Measurements from ENCODE around the gene ANKS4B. TPM values are rescaled to one million over a fixed set of nuclear protein-coding genes. Genes with fewer than 3 reads are reported as not detected.
"Not testable (repeated sequence)": the region's sequence is repeated elsewhere in the genome, so short reads cannot be mapped to it uniquely, and the experiment has no call there.

The ANKS4B gene
- total RNA-seq, 1 experiment from 2014 or later: not detected

GRCh38 chr16:21192991-21193390 is 40.5 kb upstream of the ANKS4B start:
- no peak for DNase-seq
- Histone ChIP-seq H3K9me3 (ENCODE audit: low read length) (no peaks in the 10 kb centered on the region), H3K4me1 (ENCODE audit: low read length) (peaks cover 15% of the 10 kb centered on the region), H2AFZ (ENCODE audit: low read length) (no peak overlapping the region), H3K36me3 (ENCODE audit: insufficient read depth, low read length) (no peaks in the 10 kb centered on the region), H3K27me3 (ENCODE audit: low read length) (0 out of 2 replicates have a peak, but pooled peaks cover 3% of the 10 kb centered on the region), H3K79me2 (ENCODE audit: low read length) (no peaks in the 10 kb centered on the region), H3K9me2 (replicated peaks; ENCODE audit: insufficient read depth, low read length) (no peaks in the 10 kb centered on the region), H3K27ac (ENCODE audit: low read length) (no peak overlapping the region), H3K4me2 (ENCODE audit: low read depth, low read length, poor library complexity, severe bottlenecking) (no peak overlapping the region), H3K4me3 (ENCODE audit: low read length) (no peak overlapping the region), H4K20me1 (ENCODE audit: insufficient read depth, low read depth, low read length) (no peaks in the 10 kb centered on the region), H3K9ac (ENCODE audit: low read length) (no peak overlapping the region)

- H3K27me3 ChIP-seq (ENCODE audit: low read length): 0 out of 2 replicates have a peak, but pooled peaks cover 3% of the 10 kb centered on the region
- H3K4me1 ChIP-seq (ENCODE audit: low read length): peaks cover 10% of the 10 kb centered on the region
- H3K9ac ChIP-seq (ENCODE audit: low read length): no peak overlapping the region
- DNase-seq: no peak
- no peaks in the 10 kb centered on the region for H3K9me2 ChIP-seq (replicated peaks; ENCODE audit: insufficient read depth, low read length)
- no peaks in the 10 kb centered on the region for H3K9me3 ChIP-seq (ENCODE audit: low read length)
- no peaks in the 10 kb centered on the region for H3K79me2 ChIP-seq (ENCODE audit: low read length)
- no peak overlapping the region for H2AFZ ChIP-seq (ENCODE audit: low read length)
- no peaks in the 10 kb centered on the region for H3K36me3 ChIP-seq (ENCODE audit: insufficient read depth, low read length)
- no peak overlapping the region for H3K4me3 ChIP-seq (ENCODE audit: low read length)
- no peak overlapping the region for H3K27ac ChIP-seq (ENCODE audit: low read length)
- no peak overlapping the region for H3K4me2 ChIP-seq (ENCODE audit: low read depth, low read length, poor library complexity, severe bottlenecking)
- H4K20me1 ChIP-seq (ENCODE audit: insufficient read depth, low read depth, low read length): no peaks in the 10 kb centered on the region
Observed at GRCh38 chr16:21194771-21195301, 38.7 kb upstream of the ANKS4B start.

- not testable (repeated sequence) for H3K9ac ChIP-seq (ENCODE audit: low read length); H3K9me2 ChIP-seq (replicated peaks; ENCODE audit: insufficient read depth, low read length); H3K27me3 ChIP-seq (ENCODE audit: low read length); H3K4me2 ChIP-seq (ENCODE audit: low read depth, low read length, poor library complexity, severe bottlenecking); H4K20me1 ChIP-seq (ENCODE audit: insufficient read depth, low read depth, low read length); H3K27ac ChIP-seq (ENCODE audit: low read length); DNase-seq; H3K4me3 ChIP-seq (ENCODE audit: low read length); H2AFZ ChIP-seq (ENCODE audit: low read length); H3K9me3 ChIP-seq (ENCODE audit: low read length); H3K36me3 ChIP-seq (ENCODE audit: insufficient read depth, low read length); H3K79me2 ChIP-seq (ENCODE audit: low read length)
- peaks cover 10% of the 10 kb centered on the region for H3K4me1 ChIP-seq (ENCODE audit: low read length)
Observed at GRCh38 chr16:21195330-21195729, 38.2 kb upstream of the ANKS4B start.

- Histone ChIP-seq H2AFZ (ENCODE audit: low read length) (no peak overlapping the region), H3K79me2 (ENCODE audit: low read length) (no peaks in the 10 kb centered on the region), H3K9me2 (replicated peaks; ENCODE audit: insufficient read depth, low read length) (no peaks in the 10 kb centered on the region), H3K9ac (ENCODE audit: low read length) (no peak overlapping the region), H3K27ac (ENCODE audit: low read length) (no peak overlapping the region), H3K4me1 (ENCODE audit: low read length) (peaks cover 10% of the 10 kb centered on the region), H3K27me3 (ENCODE audit: low read length) (0 out of 2 replicates have a peak, but pooled peaks cover under 1% of the 10 kb centered on the region), H4K20me1 (ENCODE audit: insufficient read depth, low read depth, low read length) (no peaks in the 10 kb centered on the region), H3K9me3 (ENCODE audit: low read length) (no peaks in the 10 kb centered on the region), H3K36me3 (ENCODE audit: insufficient read depth, low read length) (no peaks in the 10 kb centered on the region), H3K4me2 (ENCODE audit: low read depth, low read length, poor library complexity, severe bottlenecking) (no peak overlapping the region), H3K4me3 (ENCODE audit: low read length) (no peak overlapping the region)
- DNase-seq: no peak
Observed at GRCh38 chr16:21197112-21197511, 36.4 kb upstream of the ANKS4B start.

GRCh38 chr16:21197621-21198020 is 35.9 kb upstream of the ANKS4B start:
- no peaks in the 10 kb centered on the region for H3K9me3 ChIP-seq (ENCODE audit: low read length)
- H3K79me2 ChIP-seq (ENCODE audit: low read length): no peaks in the 10 kb centered on the region
- H3K9ac ChIP-seq (ENCODE audit: low read length): no peak overlapping the region
- H3K36me3 ChIP-seq (ENCODE audit: insufficient read depth, low read length): no peaks in the 10 kb centered on the region
- H3K4me2 ChIP-seq (ENCODE audit: low read depth, low read length, poor library complexity, severe bottlenecking): no peak overlapping the region
- H3K27ac ChIP-seq (ENCODE audit: low read length): no peak overlapping the region
- H2AFZ ChIP-seq (ENCODE audit: low read length): no peak overlapping the region
- DNase-seq: no peak
- H3K27me3 ChIP-seq (ENCODE audit: low read length): no peaks in the 10 kb centered on the region
- H3K4me3 ChIP-seq (ENCODE audit: low read length): no peak overlapping the region
- no peaks in the 10 kb centered on the region for H3K9me2 ChIP-seq (replicated peaks; ENCODE audit: insufficient read depth, low read length)
- H4K20me1 ChIP-seq (ENCODE audit: insufficient read depth, low read depth, low read length): no peaks in the 10 kb centered on the region
- peaks cover 10% of the 10 kb centered on the region for H3K4me1 ChIP-seq (ENCODE audit: low read length)

- DNase-seq: no peak
- Histone ChIP-seq H3K9me2 (replicated peaks; ENCODE audit: insufficient read depth, low read length) (no peaks in the 10 kb centered on the region), H3K79me2 (ENCODE audit: low read length) (no peaks in the 10 kb centered on the region), H3K4me2 (ENCODE audit: low read depth, low read length, poor library complexity, severe bottlenecking) (no peak overlapping the region), H3K27me3 (ENCODE audit: low read length) (no peaks in the 10 kb centered on the region), H4K20me1 (ENCODE audit: insufficient read depth, low read depth, low read length) (no peaks in the 10 kb centered on the region), H3K36me3 (ENCODE audit: insufficient read depth, low read length) (no peaks in the 10 kb centered on the region), H3K4me1 (ENCODE audit: low read length) (peaks cover 10% of the 10 kb centered on the region), H2AFZ (ENCODE audit: low read length) (no peak overlapping the region), H3K9ac (ENCODE audit: low read length) (no peak overlapping the region), H3K4me3 (ENCODE audit: low read length) (no peak overlapping the region), H3K27ac (ENCODE audit: low read length) (no peak overlapping the region), H3K9me3 (ENCODE audit: low read length) (no peaks in the 10 kb centered on the region)
Observed at GRCh38 chr16:21199607-21200218, 33.8 kb upstream of the ANKS4B start.

- no peaks in the 10 kb centered on the region for H3K36me3 ChIP-seq (ENCODE audit: insufficient read depth, low read length)
Observed at GRCh38 chr16:21203155-21203797, 30.2 kb upstream of the ANKS4B start.

GRCh38 chr16:21205303-21205702 is 28.2 kb upstream of the ANKS4B start:
- H3K36me3 ChIP-seq (ENCODE audit: insufficient read depth, low read length): no peaks in the 10 kb centered on the region
- H2AFZ ChIP-seq (ENCODE audit: low read length): no peak overlapping the region
- H3K9ac ChIP-seq (ENCODE audit: low read length): no peak overlapping the region
- no peak for DNase-seq
- H3K4me1 ChIP-seq (ENCODE audit: low read length): no peaks in the 10 kb centered on the region
- H3K79me2 ChIP-seq (ENCODE audit: low read length): no peaks in the 10 kb centered on the region
- H3K27ac ChIP-seq (ENCODE audit: low read length): no peak overlapping the region
- H3K4me3 ChIP-seq (ENCODE audit: low read length): no peak overlapping the region
- no peaks in the 10 kb centered on the region for H3K27me3 ChIP-seq (ENCODE audit: low read length)
- H4K20me1 ChIP-seq (ENCODE audit: insufficient read depth, low read depth, low read length): no peaks in the 10 kb centered on the region
- H3K4me2 ChIP-seq (ENCODE audit: low read depth, low read length, poor library complexity, severe bottlenecking): no peak overlapping the region
- H3K9me3 ChIP-seq (ENCODE audit: low read length): no peaks in the 10 kb centered on the region
- no peaks in the 10 kb centered on the region for H3K9me2 ChIP-seq (replicated peaks; ENCODE audit: insufficient read depth, low read length)

More at GRCh38 chr16:21203155-21203797, 30.2 kb upstream of the ANKS4B start:
- Histone ChIP-seq H3K79me2 (ENCODE audit: low read length) (no peaks in the 10 kb centered on the region), H3K4me2 (ENCODE audit: low read depth, low read length, poor library complexity, severe bottlenecking) (no peak overlapping the region), H3K27ac (ENCODE audit: low read length) (no peak overlapping the region), H3K9me3 (ENCODE audit: low read length) (no peaks in the 10 kb centered on the region), H3K4me3 (ENCODE audit: low read length) (no peak overlapping the region), H3K27me3 (ENCODE audit: low read length) (no peaks in the 10 kb centered on the region), H3K4me1 (ENCODE audit: low read length) (no peaks in the 10 kb centered on the region), H3K9me2 (replicated peaks; ENCODE audit: insufficient read depth, low read length) (no peaks in the 10 kb centered on the region), H2AFZ (ENCODE audit: low read length) (no peak overlapping the region), H4K20me1 (ENCODE audit: insufficient read depth, low read depth, low read length) (no peaks in the 10 kb centered on the region), H3K9ac (ENCODE audit: low read length) (no peak overlapping the region)
- DNase-seq: no peak

All from Karpas-422 (cell line).